ENCODE data around the gene MLLT3.

GRCh38 chr9:20545023-20545622, 77.2 kb downstream of the MLLT3 start:
- TF ChIP-seq POLR2A (IDR thresholded peaks at IDR 0.05) (no peak), CTCF (IDR thresholded peaks at IDR 0.05) (no peak)

All from suprapubic skin (tissue), 3 donors.